Breast epithelium (tissue), 4 donors: ENCODE data around the gene KIF1C. TPM values are rescaled to one million over a fixed set of nuclear protein-coding genes. Genes with fewer than 3 reads are reported as not detected.

ENCODE experiments used
- DNase-seq, 2 donors: peaks; one replicate each; pipeline ENCODE4 v3.0.0-alpha.2; 2019; ENCODE audit warnings: low spot score in 2 of 2
- H3K27ac ChIP-seq, 2 donors: fragments of 200-600 bp; sonication (generic) in 1 of 2; one replicate each; pipeline ENCODE4 v1.5.1; 2016 to 2019; ENCODE audit warnings: mild to moderate bottlenecking in 1 of 2
- H3K27me3 ChIP-seq, 2 donors: fragments of 200-600 bp; sonication (generic) in 1 of 2; one replicate each; pipeline versions ENCODE4 v1.5.1 to v1.6.0; 2017 to 2019; ENCODE audit warnings: control low read depth in 1 of 2, mild to moderate bottlenecking in 1 of 2
- H3K36me3 ChIP-seq: fragments of 200-600 bp; one replicate; pipeline ENCODE4 v1.5.1; 2019
- H3K4me1 ChIP-seq, 2 donors: fragments of 200-600 bp; sonication (generic); one replicate each; pipeline ENCODE4 v1.5.1; 2016 to 2019; ENCODE audit warnings: control low read depth in 1 of 2
- H3K4me3 ChIP-seq, 3 donors: fragments of 200-600 bp; sonication (generic); 1 replicate in 2 of 3; 2 replicates in 1 of 3; pipeline ENCODE4 v1.5.1; 2016 to 2019; ENCODE audit warnings: mild to moderate bottlenecking in 3 of 3, moderate library complexity in 2 of 3
- H3K9me3 ChIP-seq, 2 donors: fragments of 200-600 bp; sonication (generic) in 1 of 2; one replicate each; pipeline ENCODE4 v1.5.1; 2016 to 2019; ENCODE audit warnings: control low read depth in 1 of 2
- CTCF ChIP-seq, 3 donors: fragments of 450-650 bp; IDR thresholded peaks; one replicate each; pipeline ENCODE4 v1.5.1; 2016 to 2017; ENCODE audit warnings: antibody characterized with exemption in 3 of 3, mild to moderate bottlenecking in 3 of 3, moderate library complexity in 3 of 3
- POLR2A ChIP-seq: fragments of 450-650 bp; IDR thresholded peaks from one replicate; pipeline ENCODE4 v1.6.1; 2016; ENCODE audit warnings: antibody characterized with exemption, mild to moderate bottlenecking, moderate library complexity
- POLR2AphosphoS5 ChIP-seq, 3 donors: sonication (generic); formaldehyde crosslinking; IDR thresholded peaks; one replicate each; pipeline ENCODE4 v1.6.1; 2017; ENCODE audit warnings: antibody characterized with exemption in 3 of 3
- intact Hi-C: fragments of 100-400 bp; cut with DNase I; formaldehyde crosslinking; loops from one replicate; pipeline ENCODE4 v1.15.1; 2023; ENCODE audit warnings: low total_unique reads
- total RNA-seq, 3 donors: library from RNA; depleted of rRNA; stranded (reverse); fragments of >200 nt; gene quantifications; one replicate each; pipeline ENCODE4 v1.1.0, GENCODE V29; 2016

Gene KIF1C
- total RNA-seq, 3 donors from 2014 or later, result 37.5 to 88.5 (median 50.5) TPM

GRCh38 chr17:4998027-4998731, 429 bp downstream of the KIF1C start:
- peak overlapping the region; percentile 94 for H3K27ac ChIP-seq
- no peaks in the 10 kb centered on the region for H3K9me3 ChIP-seq
- peak overlapping the region; percentile 78 to 93 (median 88) for H3K4me3 ChIP-seq
- peaks cover 9 to 12% of the 10 kb centered on the region in 2 donors for H3K4me1 ChIP-seq
- DNase-seq, result peak in 1 of 2 donors; percentile 26
- no peaks in the 10 kb centered on the region for H3K27me3 ChIP-seq
- intact Hi-C loops, result no loop called here
- H3K36me3 ChIP-seq, result no peaks in the 10 kb centered on the region
- TF ChIP-seq POLR2A (no peak), CTCF (IDR thresholded peaks at IDR 0.05) (no peak), POLR2AphosphoS5 (IDR thresholded peaks at IDR 0.05) (no peak)

- intact Hi-C loops, result no loop called here
- DNase-seq, result peak in 1 of 2 donors; percentile 27
Measured at GRCh38 chr17:4998732-4999429, 1.1 kb downstream of the KIF1C start.

DNA sequence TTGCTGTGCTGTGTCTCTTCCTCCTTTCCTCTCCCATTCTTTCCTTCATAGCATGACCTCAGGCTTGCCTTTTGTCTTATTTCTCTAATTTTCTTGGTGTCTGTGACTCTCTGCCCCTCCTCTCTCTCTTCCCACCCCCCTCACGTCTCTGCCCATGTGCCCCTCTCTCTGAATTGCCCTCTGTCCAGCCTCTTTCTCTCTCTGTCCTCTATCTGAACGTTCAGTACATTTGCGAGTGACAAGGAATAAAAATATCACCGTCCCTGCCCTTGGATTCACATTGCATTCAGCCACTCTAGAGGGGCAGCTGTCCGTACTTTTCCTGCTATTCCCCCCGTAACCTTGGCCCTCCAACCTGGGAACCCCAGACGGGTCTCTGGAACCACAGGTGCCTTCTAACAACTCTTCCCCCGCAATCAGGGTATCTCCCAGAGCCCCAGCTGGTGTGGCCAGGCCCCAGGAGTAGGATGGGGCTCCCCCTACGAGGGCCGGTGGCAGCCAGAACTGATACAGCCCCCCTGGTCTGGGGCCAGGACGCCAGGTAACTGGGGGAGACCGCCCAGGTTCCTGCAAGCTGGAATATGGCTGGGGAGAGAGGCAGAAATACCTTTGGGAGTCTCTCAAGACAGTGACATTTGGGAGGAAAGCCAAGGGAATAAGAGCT, 1.8 kb downstream of the KIF1C start:
- no peak for TF ChIP-seq POLR2AphosphoS5 (IDR thresholded peaks at IDR 0.05)
- no peak for TF ChIP-seq POLR2A
- TF ChIP-seq CTCF (IDR thresholded peaks at IDR 0.05), result no peak
- no peaks in the 10 kb centered on the region for H3K9me3 ChIP-seq
- peak overlapping the region in 1 of 2 donors; percentile 94 for H3K27ac ChIP-seq
- no peak for DNase-seq
- peak overlapping the region; percentile 78 to 93 (median 88) for H3K4me3 ChIP-seq
- intact Hi-C loops, result no loop called here
- peaks cover 9 to 12% of the 10 kb centered on the region in 2 donors for H3K4me1 ChIP-seq
- H3K36me3 ChIP-seq, result peaks cover 7% of the 10 kb centered on the region
- no peaks in the 10 kb centered on the region for H3K27me3 ChIP-seq

More at GRCh38 chr17:4998732-4999429, 1.1 kb downstream of the KIF1C start:
- no peaks in the 10 kb centered on the region for H3K36me3 ChIP-seq
- H3K4me3 ChIP-seq, result peak overlapping the region; percentile 78 to 93 (median 88)
- H3K27me3 ChIP-seq, result no peaks in the 10 kb centered on the region
- H3K9me3 ChIP-seq, result no peaks in the 10 kb centered on the region
- peak overlapping the region; percentile 94 for H3K27ac ChIP-seq
- H3K4me1 ChIP-seq, result peaks cover 9 to 12% of the 10 kb centered on the region in 2 donors
- no peak for TF ChIP-seq CTCF (IDR thresholded peaks at IDR 0.05)
- TF ChIP-seq POLR2A, result no peak
- TF ChIP-seq POLR2AphosphoS5 (IDR thresholded peaks at IDR 0.05), result no peak

GRCh38 chr17:5000237-5000639, 2.5 kb downstream of the KIF1C start:
- Histone ChIP-seq H3K36me3 (peaks cover 12% of the 10 kb centered on the region), H3K27ac (peak overlapping the region in 1 of 2 donors; percentile 44), H3K4me3 (peak overlapping the region; percentile 7 to 93 (median 78)), H3K27me3 (no peaks in the 10 kb centered on the region), H3K9me3 (no peaks in the 10 kb centered on the region), H3K4me1 (peaks cover 9 to 12% of the 10 kb centered on the region in 2 donors)
- intact Hi-C loops, result no loop called here
- peak in 1 of 2 donors; percentile 22 for DNase-seq
- TF ChIP-seq POLR2A (no peak), POLR2AphosphoS5 (IDR thresholded peaks at IDR 0.05) (no peak), CTCF (IDR thresholded peaks at IDR 0.05) (no peak)
